MM.1S (cell line): Measurements from ENCODE around the gene HEBP2.

Source experiments
- DNase-seq: peaks from one replicate; pipeline ENCODE4 v3.0.0-alpha.2; 2015
- H2AFZ ChIP-seq: fragments of 300-600 bp; sonication (generic); 2 replicates; pipeline ENCODE4 v1.6.0; 2016; ENCODE audit warnings: antibody characterized with exemption, low read length
- H3F3A ChIP-seq: fragments of 300-600 bp; sonication (generic); 2 replicates; pipeline ENCODE4 v1.6.1; 2016; ENCODE audit warnings: mild to moderate bottlenecking, antibody characterized with exemption, low read length, moderate library complexity, mixed read lengths; ENCODE audit not compliant: insufficient read depth
- H3K27ac ChIP-seq: fragments of 300-600 bp; sonication (generic); 2 replicates; pipeline ENCODE4 v1.5.1; 2016; ENCODE audit warnings: mild to moderate bottlenecking, low read length
- H3K27me3 ChIP-seq: fragments of 300-600 bp; sonication (generic); replicated peaks from 2 replicates; pipeline ENCODE4 v1.6.0; 2016; ENCODE audit warnings: low read length; ENCODE audit not compliant: insufficient read depth
- H3K36me3 ChIP-seq: fragments of 300-600 bp; sonication (generic); replicated peaks from 2 replicates; pipeline ENCODE4 v1.6.1; 2016; ENCODE audit warnings: mild to moderate bottlenecking, low read length, mixed read lengths; ENCODE audit not compliant: insufficient read depth
- H3K4me1 ChIP-seq: fragments of 300-600 bp; sonication (generic); 2 replicates; pipeline ENCODE4 v1.6.1; 2016; ENCODE audit warnings: low read length, mixed read lengths
- H3K4me2 ChIP-seq: fragments of 300-600 bp; sonication (generic); 2 replicates; pipeline ENCODE4 v1.6.0; 2016; ENCODE audit warnings: low read depth, low read length
- H3K4me3 ChIP-seq: fragments of 300-600 bp; sonication (generic); 2 replicates; pipeline ENCODE4 v1.5.1; 2016; ENCODE audit warnings: low read length, mixed read lengths
- H3K79me2 ChIP-seq: fragments of 300-600 bp; sonication (generic); 2 replicates; pipeline ENCODE4 v1.6.1; 2016; ENCODE audit warnings: mixed run types, low read length, mixed read lengths
- H3K9ac ChIP-seq: fragments of 300-600 bp; sonication (generic); 2 replicates; pipeline ENCODE4 v1.6.1; 2016; ENCODE audit warnings: low read length, mixed read lengths
- H3K9me2 ChIP-seq: fragments of 300-600 bp; sonication (generic); replicated peaks from 2 replicates; pipeline ENCODE4 v1.6.1; 2016; ENCODE audit warnings: mild to moderate bottlenecking, low read length, mixed read lengths; ENCODE audit not compliant: insufficient read depth
- H3K9me3 ChIP-seq: fragments of 300-600 bp; sonication (generic); replicated peaks from 2 replicates; pipeline ENCODE4 v1.6.1; 2016; ENCODE audit warnings: mild to moderate bottlenecking, low read length, mixed read lengths; ENCODE audit not compliant: insufficient read depth
- H4K20me1 ChIP-seq: fragments of 300-600 bp; sonication (generic); 2 replicates; pipeline ENCODE4 v1.6.1; 2016; ENCODE audit warnings: mild to moderate bottlenecking, low read length, moderate library complexity, mixed read lengths; ENCODE audit not compliant: insufficient read depth
- EZH2 ChIP-seq: fragments of 300-600 bp; sonication (generic); optimal IDR thresholded peaks from 2 replicates; pipeline ENCODE3; 2017; ENCODE audit warnings: low read depth, mild to moderate bottlenecking, antibody characterized with exemption, low read length, mixed read lengths
- EZH2phosphoT487 ChIP-seq: fragments of 300-600 bp; sonication (generic); IDR thresholded peaks from 2 replicates; pipeline ENCODE4 v1.6.1; 2018; ENCODE audit warnings: antibody characterized with exemption, low read length
- TF ChIP-seq, protein P1 (sequence below): fragments of 300-600 bp; sonication (generic); IDR thresholded peaks from 2 replicates; pipeline ENCODE4 v1.5.1; 2016; ENCODE audit warnings: antibody characterized with exemption, low read length, mixed read lengths

The HEBP2 gene

GRCh38 chr6:138434925-138435324 lies 30.9 kb downstream of the HEBP2 start:
- no peak for DNase-seq
- no peaks in the 10 kb centered on the region for H3K9me3 ChIP-seq

GRCh38 chr6:138439546-138439945 lies 35.5 kb downstream of the HEBP2 start:
- Histone ChIP-seq H3K4me3 (no peak overlapping the region), H2AFZ (no peak overlapping the region), H3F3A (no peaks in the 10 kb centered on the region), H3K27me3 (no peaks in the 10 kb centered on the region), H3K4me1 (no peaks in the 10 kb centered on the region), H3K9ac (no peak overlapping the region), H3K9me2 (no peaks in the 10 kb centered on the region), H3K79me2 (no peaks in the 10 kb centered on the region), H3K36me3 (no peaks in the 10 kb centered on the region), H3K4me2 (no peak overlapping the region), H3K27ac (no peak overlapping the region), H3K9me3 (no peaks in the 10 kb centered on the region), H4K20me1 (no peaks in the 10 kb centered on the region)
- TF ChIP-seq, protein P1, sequence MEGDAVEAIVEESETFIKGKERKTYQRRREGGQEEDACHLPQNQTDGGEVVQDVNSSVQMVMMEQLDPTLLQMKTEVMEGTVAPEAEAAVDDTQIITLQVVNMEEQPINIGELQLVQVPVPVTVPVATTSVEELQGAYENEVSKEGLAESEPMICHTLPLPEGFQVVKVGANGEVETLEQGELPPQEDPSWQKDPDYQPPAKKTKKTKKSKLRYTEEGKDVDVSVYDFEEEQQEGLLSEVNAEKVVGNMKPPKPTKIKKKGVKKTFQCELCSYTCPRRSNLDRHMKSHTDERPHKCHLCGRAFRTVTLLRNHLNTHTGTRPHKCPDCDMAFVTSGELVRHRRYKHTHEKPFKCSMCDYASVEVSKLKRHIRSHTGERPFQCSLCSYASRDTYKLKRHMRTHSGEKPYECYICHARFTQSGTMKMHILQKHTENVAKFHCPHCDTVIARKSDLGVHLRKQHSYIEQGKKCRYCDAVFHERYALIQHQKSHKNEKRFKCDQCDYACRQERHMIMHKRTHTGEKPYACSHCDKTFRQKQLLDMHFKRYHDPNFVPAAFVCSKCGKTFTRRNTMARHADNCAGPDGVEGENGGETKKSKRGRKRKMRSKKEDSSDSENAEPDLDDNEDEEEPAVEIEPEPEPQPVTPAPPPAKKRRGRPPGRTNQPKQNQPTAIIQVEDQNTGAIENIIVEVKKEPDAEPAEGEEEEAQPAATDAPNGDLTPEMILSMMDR = no peak
- TF ChIP-seq EZH2 = no peak
- TF ChIP-seq EZH2phosphoT487 = no peak
- no peak for DNase-seq

More at GRCh38 chr6:138434925-138435324, 30.9 kb downstream of the HEBP2 start:
- H4K20me1 ChIP-seq = no peaks in the 10 kb centered on the region
- H3K4me3 ChIP-seq = no peak overlapping the region
- TF ChIP-seq EZH2 = no peak
- H3K27ac ChIP-seq = no peak overlapping the region
- no peak overlapping the region for H3K9ac ChIP-seq
- H3K36me3 ChIP-seq = no peaks in the 10 kb centered on the region
- no peaks in the 10 kb centered on the region for H3F3A ChIP-seq
- H3K9me2 ChIP-seq = no peaks in the 10 kb centered on the region
- H2AFZ ChIP-seq = no peak overlapping the region
- H3K79me2 ChIP-seq = no peaks in the 10 kb centered on the region
- no peaks in the 10 kb centered on the region for H3K27me3 ChIP-seq
- no peak overlapping the region for H3K4me2 ChIP-seq
- no peaks in the 10 kb centered on the region for H3K4me1 ChIP-seq

DNA sequence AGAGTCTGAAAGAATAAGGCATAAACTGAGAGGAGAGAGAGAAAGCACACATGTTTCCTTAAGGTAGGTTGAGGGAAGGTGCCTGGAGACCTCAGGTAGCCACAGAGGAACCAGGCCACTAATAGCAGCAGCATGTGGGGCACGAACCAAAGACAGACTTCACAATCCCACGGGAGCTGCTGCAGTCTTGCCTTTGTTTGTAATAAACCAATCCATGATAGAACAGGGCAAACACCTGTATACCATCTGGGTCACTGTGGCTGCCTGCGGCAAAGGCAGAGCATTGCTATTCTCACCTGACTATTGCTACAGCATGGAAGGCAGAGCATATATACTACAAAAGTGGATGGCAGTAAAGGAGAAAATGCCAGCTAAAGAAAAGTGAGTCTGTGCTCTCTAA lies 36.3 kb downstream of the HEBP2 start:
- no peak for DNase-seq
- H3K79me2 ChIP-seq = no peaks in the 10 kb centered on the region
- H3K27me3 ChIP-seq = no peaks in the 10 kb centered on the region
- TF ChIP-seq EZH2phosphoT487 (no peak), EZH2 (no peak)
- TF ChIP-seq, protein P1 = no peak
- no peaks in the 10 kb centered on the region for H3K36me3 ChIP-seq
- H3K9me2 ChIP-seq = no peaks in the 10 kb centered on the region
- H3K4me1 ChIP-seq = no peaks in the 10 kb centered on the region
- H2AFZ ChIP-seq = no peak overlapping the region
- no peak overlapping the region for H3K4me3 ChIP-seq
- H3K9ac ChIP-seq = no peak overlapping the region
- H3K27ac ChIP-seq = no peak overlapping the region
- no peaks in the 10 kb centered on the region for H3K9me3 ChIP-seq
- no peaks in the 10 kb centered on the region for H3F3A ChIP-seq
- no peaks in the 10 kb centered on the region for H4K20me1 ChIP-seq
- no peak overlapping the region for H3K4me2 ChIP-seq

DNA sequence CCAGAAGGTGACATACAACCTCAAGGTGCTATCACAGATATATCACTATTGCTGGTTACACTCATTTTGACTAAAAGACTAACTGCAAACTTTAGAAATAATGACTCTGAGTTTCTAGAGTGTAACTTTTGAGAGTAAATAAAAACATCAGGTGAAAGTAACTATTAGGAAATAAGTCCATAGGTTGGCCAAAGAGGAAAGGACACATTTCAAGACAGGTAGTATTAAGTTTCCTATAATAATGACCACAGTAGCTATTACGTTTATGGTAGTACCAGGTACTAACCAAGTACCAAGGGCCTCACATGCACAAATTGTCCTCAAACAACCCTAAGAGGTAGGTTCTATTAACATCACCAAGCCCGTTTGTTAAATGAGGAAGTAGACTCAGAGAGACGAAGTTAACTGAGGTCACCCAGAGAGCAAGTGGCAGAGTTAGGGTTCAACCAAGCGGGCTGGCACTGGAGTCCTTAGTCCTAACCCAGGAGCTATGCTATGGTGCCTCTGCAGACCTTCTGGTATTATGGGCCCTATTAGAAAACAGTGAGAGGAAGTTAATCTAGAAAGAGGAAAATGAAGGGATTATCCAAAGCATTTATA lies 36.8 kb downstream of the HEBP2 start:
- Histone ChIP-seq H3K4me3 (no peak overlapping the region), H3K9me2 (no peaks in the 10 kb centered on the region), H3F3A (no peaks in the 10 kb centered on the region), H3K9me3 (no peaks in the 10 kb centered on the region), H3K36me3 (no peaks in the 10 kb centered on the region), H4K20me1 (no peaks in the 10 kb centered on the region), H3K27me3 (no peaks in the 10 kb centered on the region), H3K9ac (no peak overlapping the region), H2AFZ (no peak overlapping the region), H3K4me1 (no peaks in the 10 kb centered on the region), H3K27ac (no peak overlapping the region), H3K4me2 (no peak overlapping the region), H3K79me2 (no peaks in the 10 kb centered on the region)
- TF ChIP-seq EZH2 (no peak), EZH2phosphoT487 (no peak)
- TF ChIP-seq, protein P1 = no peak
- no peak for DNase-seq
